ENCODE measurements around the gene SSBP4. TPM values are rescaled to one million over a fixed set of nuclear protein-coding genes. Genes with fewer than 3 reads are reported as not detected.

SSBP4 gene
- polyA plus RNA-seq, 1 of the 3 experiments (the other 2 are of a cell fraction): 24.9 TPM

GRCh38 chr19:18465964-18466339 is 46.8 kb downstream of the SSBP4 start:
- H4K20me1 ChIP-seq (ENCODE audit: insufficient read depth): peaks cover 50% of the 10 kb centered on the region
- H3K79me2 ChIP-seq (ENCODE audit: insufficient read depth): peaks cover 20% of the 10 kb centered on the region; the same call in 1 of the 2 replicates
- H3K4me3 ChIP-seq (ENCODE audit: low read depth in 2 of 2, low read length in 1 of 2): no peak overlapping the region
- H3K36me3 ChIP-seq (replicated peaks in 1 of 2; ENCODE audit: control insufficient read depth in 1 of 2, insufficient read depth in 2 of 2, low read length in 1 of 2): peaks cover 0 to 6% of the 10 kb centered on the region in 2 experiments
- no peaks in the 10 kb centered on the region for H3F3A ChIP-seq (replicated peaks; ENCODE audit: insufficient read depth)
- POLR2A ChIA-PET: no interaction called here
- H3K27me3 ChIP-seq (ENCODE audit: insufficient read depth): no peaks in the 10 kb centered on the region
- H3K27ac ChIP-seq (ENCODE audit: low read depth in 2 of 2, low read length in 1 of 2): no peak overlapping the region
- WGBS (ENCODE audit: low lambda C conversion rate): 91% methylated on average over 6 of the region's 6 CpGs
- H2AFZ ChIP-seq (ENCODE audit: low read depth): no peak overlapping the region
- H3K4me1 ChIP-seq (ENCODE audit: control insufficient read depth in 1 of 2, insufficient read depth in 2 of 2, low read depth in 1 of 2, low read length in 1 of 2): peaks cover 0 to 5% of the 10 kb centered on the region in 2 experiments; a peak in 1 of 4 replicates
- DNase-seq: no peak
- CTCF ChIA-PET: interaction anchor here (0.7 to 8.1 kb wide), 13 partner anchors 8 to 68 kb away, joined by 3 to 215 read pairs (median 3); no protein-coding TSS in a partner anchor
- no peak overlapping the region for H3K9ac ChIP-seq
- no peaks in the 10 kb centered on the region for H3K9me3 ChIP-seq
- no peaks in the 10 kb centered on the region for H3K9me2 ChIP-seq
- TF ChIP-seq CTCF (IDR thresholded peaks at IDR 0.05) (no peak), USF1 (IDR thresholded peaks at IDR 0.05; ENCODE audit: borderline replicate concordance, low read depth) (no peak), RAD21 (IDR thresholded peaks at IDR 0.05; ENCODE audit: low read length) (no peak), ZBTB33 (IDR thresholded peaks at IDR 0.05; ENCODE audit: borderline replicate concordance, low read depth) (no peak), MAX (IDR thresholded peaks at IDR 0.05; ENCODE audit: low read depth) (no peak), FOXJ3 (CRISPR knock-in tag; IDR thresholded peaks at IDR 0.05) (no peak), JUND (IDR thresholded peaks at IDR 0.05) (no peak), FOSL2 (IDR thresholded peaks at IDR 0.05; ENCODE audit: borderline replicate concordance, low read depth) (no peak), RXRA (IDR thresholded peaks at IDR 0.05; ENCODE audit: borderline replicate concordance, low read depth) (no peak), TAF1 (IDR thresholded peaks at IDR 0.05; ENCODE audit: borderline replicate concordance, low read depth, low read length) (no peak)
- no peak overlapping the region for H3K4me2 ChIP-seq

- Histone ChIP-seq H3K9me2 (no peaks in the 10 kb centered on the region), H3K9me3 (no peaks in the 10 kb centered on the region), H3K4me1 (ENCODE audit: control insufficient read depth in 1 of 2, insufficient read depth in 2 of 2, low read depth in 1 of 2, low read length in 1 of 2) (peaks cover 0 to 5% of the 10 kb centered on the region in 2 experiments; a peak in 1 of 4 replicates), H3K27ac (ENCODE audit: low read depth in 2 of 2, low read length in 1 of 2) (no peak overlapping the region), H3K27me3 (ENCODE audit: insufficient read depth) (no peaks in the 10 kb centered on the region), H3K9ac (no peak overlapping the region), H3F3A (replicated peaks; ENCODE audit: insufficient read depth) (peaks cover under 1% of the 10 kb centered on the region), H2AFZ (ENCODE audit: low read depth) (no peak overlapping the region), H3K79me2 (ENCODE audit: insufficient read depth) (peaks cover 20% of the 10 kb centered on the region; the same call in 1 of the 2 replicates), H3K4me2 (no peak overlapping the region), H4K20me1 (ENCODE audit: insufficient read depth) (peaks cover 45% of the 10 kb centered on the region), H3K36me3 (replicated peaks in 1 of 2; ENCODE audit: control insufficient read depth in 1 of 2, insufficient read depth in 2 of 2, low read length in 1 of 2) (peaks cover 0 to 3% of the 10 kb centered on the region in 2 experiments), H3K4me3 (ENCODE audit: low read depth in 2 of 2, low read length in 1 of 2) (no peak overlapping the region)
- ChIA-PET POLR2A (no interaction called here), CTCF (interaction anchor here (0.6 to 8.1 kb wide), 15 partner anchors 8 to 482 kb away, joined by 3 to 215 read pairs (median 4); no protein-coding TSS in a partner anchor)
- 86% methylated on average over 4 of the region's 11 CpGs for WGBS (ENCODE audit: low lambda C conversion rate)
- no peak for DNase-seq
- TF ChIP-seq CHD2 (IDR thresholded peaks at IDR 0.05; ENCODE audit: low read length, partially characterized antibody) (no peak), FOXJ3 (CRISPR knock-in tag; IDR thresholded peaks at IDR 0.05) (no peak), NFIC (IDR thresholded peaks at IDR 0.05; ENCODE audit: borderline replicate concordance) (no peak), RXRA (IDR thresholded peaks at IDR 0.05; ENCODE audit: borderline replicate concordance, low read depth) (no peak), JUND (IDR thresholded peaks at IDR 0.05) (no peak)
These were observed 47.2 kb downstream of the SSBP4 start for GRCh38 chr19:18466354-18466753.
